G401 (cell line): ENCODE measurements around the gene ANKIB1. TPM values are rescaled to one million over a fixed set of nuclear protein-coding genes. Genes with fewer than 3 reads are reported as not detected.

Source experiments
- DNase-seq: peaks from one replicate; pipeline ENCODE4 v3.0.0-alpha.2; 2015; ENCODE audit warnings: low spot score
- in situ Hi-C: cut with HindIII; loops from 2 replicates; pipeline ENCODE4 v1.10.0; 2016; ENCODE audit warnings: low sequenced_read_pairs, mixed read lengths
- total RNA-seq: library from RNA; depleted of rRNA; stranded (reverse); fragments of >200 nt; shearing (Covaris generic); gene quantifications from 2 replicates; pipeline ENCODE4 v1.2.3, GENCODE V29; 2014

ANKIB1 gene
- total RNA-seq, 1 experiment from 2014 or later, result 46.3 TPM

- in situ Hi-C loops, result no loop called here
- no peak for DNase-seq
These were observed 14.5 kb downstream of the ANKIB1 start for GRCh38 chr7:92260248-92260781.

- in situ Hi-C loops, result no loop called here
- no peak for DNase-seq
These were observed 20.9 kb downstream of the ANKIB1 start for GRCh38 chr7:92266415-92267241.

GRCh38 chr7:92268921-92269320, 23.1 kb downstream of the ANKIB1 start:
- DNase-seq, result no peak
- in situ Hi-C loops, result no loop called here

- DNase-seq, result no peak
- in situ Hi-C loops, result no loop called here
These were observed 29.6 kb downstream of the ANKIB1 start for GRCh38 chr7:92275327-92275726.

GRCh38 chr7:92276460-92276864, 30.7 kb downstream of the ANKIB1 start:
- in situ Hi-C loops, result no loop called here
- DNase-seq, result no peak

GRCh38 chr7:92279396-92280031, 33.7 kb downstream of the ANKIB1 start:
- no peak for DNase-seq
- in situ Hi-C loops, result no loop called here

- DNase-seq, result no peak
- in situ Hi-C loops, result no loop called here
These were observed 35.3 kb downstream of the ANKIB1 start for GRCh38 chr7:92281031-92281430.

- in situ Hi-C loops, result no loop called here
- no peak for DNase-seq
These were observed 36.5 kb downstream of the ANKIB1 start for GRCh38 chr7:92282221-92282814.

- in situ Hi-C loops, result no loop called here
- no peak for DNase-seq
These were observed 37.2 kb downstream of the ANKIB1 start for GRCh38 chr7:92282930-92283329.

- DNase-seq, result no peak
- in situ Hi-C loops, result no loop called here
These were observed 43.5 kb downstream of the ANKIB1 start for GRCh38 chr7:92289321-92289720.

GRCh38 chr7:92292981-92293380, 47.2 kb downstream of the ANKIB1 start:
- in situ Hi-C loops, result no loop called here
- DNase-seq, result no peak

- in situ Hi-C loops, result no loop called here
- DNase-seq, result no peak
These were observed 48.3 kb downstream of the ANKIB1 start for GRCh38 chr7:92293896-92294590.

- in situ Hi-C loops, result no loop called here
- peak; percentile 32 for DNase-seq
These were observed 49.6 kb downstream of the ANKIB1 start for GRCh38 chr7:92295391-92295790.

- no peak for DNase-seq
- in situ Hi-C loops, result no loop called here
These were observed 50.5 kb downstream of the ANKIB1 start for GRCh38 chr7:92296235-92296634.

GRCh38 chr7:92296880-92297445, 51.2 kb downstream of the ANKIB1 start:
- in situ Hi-C loops, result no loop called here
- DNase-seq, result no peak

GRCh38 chr7:92297736-92298135, 52.0 kb downstream of the ANKIB1 start:
- in situ Hi-C loops, result no loop called here
- DNase-seq, result no peak

GRCh38 chr7:92303761-92304160, 58.0 kb downstream of the ANKIB1 start:
- DNase-seq, result no peak
- in situ Hi-C loops, result no loop called here

- DNase-seq, result no peak
- in situ Hi-C loops, result no loop called here
These were observed 58.7 kb downstream of the ANKIB1 start for GRCh38 chr7:92304406-92304893.

- no peak for DNase-seq
- in situ Hi-C loops, result no loop called here
These were observed 60.4 kb downstream of the ANKIB1 start for GRCh38 chr7:92306153-92306552.
